GM21825 (cell line): ENCODE results near the gene CKMT1A.
"Not testable (repeated sequence)": the region's sequence is repeated elsewhere in the genome, so short reads cannot be mapped to it uniquely, and the experiment has no call there.

ENCODE experiments used
- ATAC-seq: cut with Tn5 transposase; IDR thresholded peaks from one replicate; pipeline ENCODE4 v1.9.1; 2021; ENCODE audit warnings: mild to moderate bottlenecking, moderate library complexity; ENCODE audit not compliant: unreplicated experiment

CKMT1A gene

GRCh38 chr15:43693148-43694022 is at the start of gene CKMT1A:
Gene CKMT1A (plus strand): TSS chr15:43693859. CDS start chr15:43694051, 192 bp downstream.
- ATAC-seq, result not testable (repeated sequence)

- no peak for ATAC-seq
These were observed 44.8 kb upstream of the CKMT1A start, which contains the start of gene CATSPER2 for GRCh38 chr15:43648649-43649429. Gene CATSPER2 (minus strand): TSS chr15:43648844. CDS start chr15:43648061, 783 bp downstream.

GRCh38 chr15:43649430-43649926 is 44.2 kb upstream of the CKMT1A start:
- not testable (repeated sequence) for ATAC-seq

- ATAC-seq, result not testable (repeated sequence)
These were observed 33.9 kb upstream of the CKMT1A start for GRCh38 chr15:43659727-43660126.

- not testable (repeated sequence) for ATAC-seq
These were observed 31.4 kb upstream of the CKMT1A start for GRCh38 chr15:43662293-43662692.

GRCh38 chr15:43663333-43663732 is 30.3 kb upstream of the CKMT1A start:
- not testable (repeated sequence) for ATAC-seq

GRCh38 chr15:43666177-43666576 is 27.5 kb upstream of the CKMT1A start:
- not testable (repeated sequence) for ATAC-seq

- not testable (repeated sequence) for ATAC-seq
These were observed 19.5 kb upstream of the CKMT1A start for GRCh38 chr15:43674175-43674574.

- peak; percentile 83 for ATAC-seq
These were observed 3.9 kb upstream of the CKMT1A start for GRCh38 chr15:43689604-43690301.

- not testable (repeated sequence) for ATAC-seq
These were observed 980 bp upstream of the CKMT1A start for GRCh38 chr15:43692679-43693078.

GRCh38 chr15:43702174-43702573 is 8.5 kb downstream of the CKMT1A start:
- ATAC-seq, result no peak

GRCh38 chr15:43702701-43703424 is 9.2 kb downstream of the CKMT1A start:
- ATAC-seq, result no peak

- not testable (repeated sequence) for ATAC-seq
These were observed 16.9 kb downstream of the CKMT1A start for GRCh38 chr15:43710431-43711131.

- no peak for ATAC-seq
These were observed 29.5 kb downstream of the CKMT1A start for GRCh38 chr15:43723151-43723550.

- ATAC-seq, result not testable (repeated sequence)
These were observed 32.6 kb downstream of the CKMT1A start for GRCh38 chr15:43726306-43726705.

GRCh38 chr15:43728053-43728725 is 34.5 kb downstream of the CKMT1A start:
- ATAC-seq, result not testable (repeated sequence)

GRCh38 chr15:43735416-43735815 is 41.8 kb downstream of the CKMT1A start:
- no peak for ATAC-seq

GRCh38 chr15:43746245-43746902 is 52.7 kb downstream of the CKMT1A start, which contains the start of gene PDIA3:
Gene PDIA3 (plus strand): TSS chr15:43746438. CDS start chr15:43746540, 102 bp downstream.
- ATAC-seq, result peak; percentile 71
